DMS53 treated with DMSO at 0.1 percent for 48 hours (cell line): ENCODE results near the gene APOL3.
"Not testable (repeated sequence)": the region's sequence is repeated elsewhere in the genome, so short reads cannot be mapped to it uniquely, and the experiment has no call there.

Source experiments
- DNase-seq: peaks from one replicate; lab custom pipeline; 2025; ENCODE audit not compliant: unreplicated experiment; lab: John Stamatoyannopoulos, UW

APOL3 gene

GRCh38 chr22:36104435-36104834, 56.1 kb downstream of the APOL3 start:
- DNase-seq, result no peak

GRCh38 chr22:36103891-36104290, 56.7 kb downstream of the APOL3 start:
- DNase-seq, result no peak

GRCh38 chr22:36102995-36103394, 57.6 kb downstream of the APOL3 start:
- no peak for DNase-seq

GRCh38 chr22:36101756-36102155, 58.8 kb downstream of the APOL3 start:
- no peak for DNase-seq

- not testable (repeated sequence) for DNase-seq
These were observed 59.6 kb downstream of the APOL3 start for GRCh38 chr22:36100908-36101307.

GRCh38 chr22:36100134-36100824, 60.3 kb downstream of the APOL3 start:
- DNase-seq, result no peak

GRCh38 chr22:36099561-36099960, 61.0 kb downstream of the APOL3 start:
- DNase-seq, result not testable (repeated sequence)

GRCh38 chr22:36097880-36098279, 62.7 kb downstream of the APOL3 start:
- no peak for DNase-seq

- not testable (repeated sequence) for DNase-seq
These were observed 69.8 kb downstream of the APOL3 start for GRCh38 chr22:36090772-36091171.
